Glutamatergic neuron (in vitro differentiated cells): ENCODE results near the gene RNU6-1. TPM values are rescaled to one million over a fixed set of nuclear protein-coding genes. Genes with fewer than 3 reads are reported as not detected.

Experiments
- DNase-seq: peaks from one replicate; pipeline ENCODE4 v3.0.0; 2022
- H3K27ac Mint-ChIP-seq: one replicate; pipeline ENCODE4 v1.8.0; 2020; ENCODE audit warnings: mild to moderate bottlenecking, mixed read lengths, inconsistent platforms; ENCODE audit not compliant: unreplicated experiment
- H3K27me3 Mint-ChIP-seq: one replicate; pipeline ENCODE4 v1.8.0; 2020; ENCODE audit warnings: mild to moderate bottlenecking, moderate library complexity, mixed read lengths, inconsistent platforms; ENCODE audit not compliant: unreplicated experiment
- H3K36me3 Mint-ChIP-seq: one replicate; pipeline ENCODE4 v1.8.0; 2020; ENCODE audit warnings: mild to moderate bottlenecking, mixed read lengths, inconsistent platforms; ENCODE audit not compliant: unreplicated experiment
- H3K4me1 Mint-ChIP-seq: one replicate; pipeline ENCODE4 v1.8.0; 2020; ENCODE audit warnings: mild to moderate bottlenecking, low read depth, mixed read lengths, inconsistent platforms; ENCODE audit not compliant: unreplicated experiment
- H3K4me3 Mint-ChIP-seq: one replicate; pipeline ENCODE4 v1.8.0; 2020; ENCODE audit warnings: mild to moderate bottlenecking, mixed read lengths, inconsistent platforms; ENCODE audit not compliant: unreplicated experiment
- H3K9me3 Mint-ChIP-seq: one replicate; pipeline ENCODE4 v1.8.0; 2020; ENCODE audit warnings: mild to moderate bottlenecking, moderate library complexity, mixed read lengths, inconsistent platforms; ENCODE audit not compliant: unreplicated experiment
- CTCF ChIP-seq: fragments of 200-600 bp; sonication (generic); IDR thresholded peaks from one replicate; pipeline ENCODE4 v1.5.0; 2021; ENCODE audit not compliant: partially characterized antibody, unreplicated experiment
- total RNA-seq: library from RNA; stranded (reverse); fragmentation: NEBNext Ultra II Directional; extraction: Animal tissue kit (Norgen Biotek cat#: 25700); gene quantifications from one replicate; pipeline ENCODE4 v1.2.1, GENCODE V29; 2021; ENCODE audit not compliant: unreplicated experiment

The RNU6-1 gene
- total RNA-seq, 1 donor from 2014 or later, result not detected

- no peak overlapping the region for H3K27ac Mint-ChIP-seq
- DNase-seq, result no peak
- H3K27me3 Mint-ChIP-seq, result peaks cover 3% of the 10 kb centered on the region
- TF ChIP-seq CTCF, result no peak
- peaks cover 3% of the 10 kb centered on the region for H3K9me3 Mint-ChIP-seq
- H3K4me1 Mint-ChIP-seq, result peaks cover 10% of the 10 kb centered on the region
- peaks cover 15% of the 10 kb centered on the region for H3K36me3 Mint-ChIP-seq
- no peak overlapping the region for H3K4me3 Mint-ChIP-seq
Measured at GRCh38 chr15:67792250-67792942, 47.4 kb downstream of the RNU6-1 start.

GRCh38 chr15:67790610-67791319, 49.1 kb downstream of the RNU6-1 start:
- TF ChIP-seq CTCF, result no peak
- no peak overlapping the region for H3K27ac Mint-ChIP-seq
- no peak for DNase-seq
- H3K4me1 Mint-ChIP-seq, result peaks cover 1% of the 10 kb centered on the region
- no peak overlapping the region for H3K4me3 Mint-ChIP-seq
- H3K9me3 Mint-ChIP-seq, result no peaks in the 10 kb centered on the region
- H3K36me3 Mint-ChIP-seq, result peaks cover 10% of the 10 kb centered on the region
- H3K27me3 Mint-ChIP-seq, result peaks cover 2% of the 10 kb centered on the region

Other genes with a start within 250 kb of the RNU6-1 start
- 4.0 TPM for gene SKOR1, start 14.5 kb downstream of the RNU6-1 start, total RNA-seq
- 64.9 TPM for gene PIAS1, start 214.3 kb upstream of the RNU6-1 start, total RNA-seq